LNCAP (cell line): ENCODE measurements around the gene SMDT1.

Source experiments
- TF ChIP-seq, protein P1 (sequence below): fragments of 450-650 bp; IDR thresholded peaks from 2 replicates; pipeline ENCODE4 v1.5.1; 2017; ENCODE audit warnings: mild to moderate bottlenecking

The SMDT1 gene

GRCh38 chr22:42056757-42057511 lies 22.6 kb upstream of the SMDT1 start:
- TF ChIP-seq, protein P1, sequence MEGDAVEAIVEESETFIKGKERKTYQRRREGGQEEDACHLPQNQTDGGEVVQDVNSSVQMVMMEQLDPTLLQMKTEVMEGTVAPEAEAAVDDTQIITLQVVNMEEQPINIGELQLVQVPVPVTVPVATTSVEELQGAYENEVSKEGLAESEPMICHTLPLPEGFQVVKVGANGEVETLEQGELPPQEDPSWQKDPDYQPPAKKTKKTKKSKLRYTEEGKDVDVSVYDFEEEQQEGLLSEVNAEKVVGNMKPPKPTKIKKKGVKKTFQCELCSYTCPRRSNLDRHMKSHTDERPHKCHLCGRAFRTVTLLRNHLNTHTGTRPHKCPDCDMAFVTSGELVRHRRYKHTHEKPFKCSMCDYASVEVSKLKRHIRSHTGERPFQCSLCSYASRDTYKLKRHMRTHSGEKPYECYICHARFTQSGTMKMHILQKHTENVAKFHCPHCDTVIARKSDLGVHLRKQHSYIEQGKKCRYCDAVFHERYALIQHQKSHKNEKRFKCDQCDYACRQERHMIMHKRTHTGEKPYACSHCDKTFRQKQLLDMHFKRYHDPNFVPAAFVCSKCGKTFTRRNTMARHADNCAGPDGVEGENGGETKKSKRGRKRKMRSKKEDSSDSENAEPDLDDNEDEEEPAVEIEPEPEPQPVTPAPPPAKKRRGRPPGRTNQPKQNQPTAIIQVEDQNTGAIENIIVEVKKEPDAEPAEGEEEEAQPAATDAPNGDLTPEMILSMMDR, result no peak

GRCh38 chr22:42060489-42060888 lies 19.0 kb upstream of the SMDT1 start:
- TF ChIP-seq, protein P1, result no peak

DNA sequence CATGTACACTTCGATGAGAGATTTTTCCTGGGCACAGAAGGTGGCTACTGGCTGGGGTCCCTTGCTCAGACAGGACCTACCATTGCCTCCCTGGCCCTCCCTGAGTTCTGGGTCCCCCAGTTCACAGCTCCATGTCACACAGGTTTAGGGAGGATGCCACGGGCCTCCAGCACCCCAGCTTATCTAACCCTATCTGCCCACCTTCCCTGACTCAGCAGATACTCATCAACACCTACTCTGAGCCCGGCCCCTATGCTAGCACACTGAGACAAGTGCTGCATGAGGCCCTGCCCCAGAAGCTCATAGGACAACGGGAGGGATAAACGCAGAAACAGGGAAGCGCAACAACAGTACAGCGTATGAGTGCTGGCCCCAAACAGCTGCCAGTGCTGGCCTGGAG lies 18.5 kb upstream of the SMDT1 start:
- TF ChIP-seq, protein P1, result no peak

- TF ChIP-seq, protein P1, result no peak
These were observed 16.9 kb upstream of the SMDT1 start for GRCh38 chr22:42062506-42063170.

- TF ChIP-seq, protein P1, result no peak
These were observed 14.9 kb upstream of the SMDT1 start for GRCh38 chr22:42064629-42065028.

DNA sequence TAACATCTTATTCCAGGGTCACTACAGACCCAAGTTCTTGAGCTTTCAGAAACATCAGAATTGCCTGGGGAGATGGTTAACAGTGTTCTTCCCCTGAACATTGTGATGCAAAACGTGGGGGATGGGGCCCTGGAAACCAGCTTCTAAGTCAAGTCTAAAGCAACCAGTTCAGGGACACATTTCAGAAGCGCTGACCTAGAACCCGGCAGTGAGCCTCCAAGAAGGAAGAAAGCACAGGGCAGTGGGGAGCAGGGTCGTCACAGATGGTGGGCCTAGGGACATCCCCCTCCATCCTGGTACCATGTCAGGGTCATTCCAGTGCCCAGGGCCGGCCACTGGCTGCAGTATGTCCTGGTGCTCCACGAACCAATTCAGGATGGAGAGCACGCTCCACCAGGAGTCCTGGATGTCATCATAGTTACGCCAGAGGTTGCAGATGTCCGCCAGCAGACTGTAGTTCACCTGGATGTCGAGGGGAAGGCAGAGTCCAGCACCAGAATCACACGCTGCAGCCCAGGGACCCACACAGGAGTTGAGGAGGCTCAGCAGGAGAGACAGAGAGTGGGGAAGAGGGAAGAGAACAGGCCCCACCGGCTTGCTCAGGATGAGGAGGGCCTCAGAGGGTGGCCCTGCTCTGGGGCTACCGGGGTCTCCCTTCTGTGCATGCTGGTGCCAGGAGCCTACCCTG lies 13.9 kb upstream of the SMDT1 start:
- TF ChIP-seq, protein P1, result no peak

GRCh38 chr22:42066126-42066761 lies 13.3 kb upstream of the SMDT1 start:
- TF ChIP-seq, protein P1, result no peak
